Progenitor cell of endocrine pancreas (in vitro differentiated cells): Measurements from ENCODE around the gene CCR4. TPM values are rescaled to one million over a fixed set of nuclear protein-coding genes. Genes with fewer than 3 reads are reported as not detected.

ENCODE experiments used
- DNase-seq: peaks from one replicate; pipeline ENCODE4 v3.0.0; 2021; ENCODE audit warnings: low spot score; ENCODE audit not compliant: unreplicated experiment
- H3K27ac Mint-ChIP-seq: 2 replicates; pipeline ENCODE4 v1.8.0; 2021; ENCODE audit warnings: mild to moderate bottlenecking, moderate library complexity, mixed read lengths
- H3K27me3 Mint-ChIP-seq: 2 replicates; pipeline ENCODE4 v1.8.0; 2021; ENCODE audit warnings: mixed read lengths
- H3K36me3 Mint-ChIP-seq: 2 replicates; pipeline ENCODE4 v1.8.0; 2022; ENCODE audit warnings: mixed read lengths; ENCODE audit not compliant: insufficient read depth
- H3K4me1 Mint-ChIP-seq: 2 replicates; pipeline ENCODE4 v1.8.0; 2021; ENCODE audit warnings: low read depth, mixed read lengths
- H3K4me3 Mint-ChIP-seq: 2 replicates; pipeline ENCODE4 v1.8.0; 2021; ENCODE audit warnings: low read depth, mild to moderate bottlenecking, moderate library complexity, mixed read lengths
- H3K9me3 Mint-ChIP-seq: 2 replicates; pipeline ENCODE4 v1.8.0; 2021; ENCODE audit warnings: low read depth, mixed read lengths
- CTCF ChIP-seq: fragments of 200-600 bp; sonication (generic); IDR thresholded peaks from one replicate; pipeline ENCODE4 v1.5.0; 2021; ENCODE audit warnings: antibody characterized with exemption, mild to moderate bottlenecking; ENCODE audit not compliant: unreplicated experiment
- total RNA-seq: library from RNA; stranded (reverse); gene quantifications from 2 replicates; pipeline ENCODE4 v1.2.1, GENCODE V29; 2021

The CCR4 gene
- total RNA-seq, 1 donor from 2014 or later, result not detected

DNA sequence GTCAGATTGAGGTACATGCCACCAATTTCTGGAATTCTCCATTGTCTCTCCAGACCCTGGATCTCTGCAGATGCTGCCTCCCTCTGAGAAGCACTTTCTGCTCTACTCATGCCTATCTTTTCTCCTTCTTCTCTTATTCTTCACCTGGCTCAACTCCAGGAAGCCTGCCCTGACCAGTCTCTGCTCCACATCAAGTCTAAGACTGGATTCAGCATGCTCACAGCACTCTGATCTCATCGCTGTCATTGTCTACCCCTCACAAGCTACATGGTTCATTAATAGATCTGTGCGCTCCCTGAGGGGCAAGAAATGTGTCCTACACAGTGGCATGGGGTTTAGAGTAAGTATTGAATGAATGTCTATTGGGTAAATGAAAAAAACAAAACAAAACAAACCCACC, 38.7 kb downstream of the CCR4 start:
- Mint-ChIP-seq H3K4me3 (no peak overlapping the region), H3K27ac (no peak overlapping the region), H3K4me1 (no peaks in the 10 kb centered on the region), H3K36me3 (no peaks in the 10 kb centered on the region), H3K27me3 (no peaks in the 10 kb centered on the region), H3K9me3 (no peaks in the 10 kb centered on the region)
- no peak for TF ChIP-seq CTCF
- DNase-seq, result no peak

- no peak overlapping the region for H3K4me3 Mint-ChIP-seq
- no peak overlapping the region for H3K27ac Mint-ChIP-seq
- H3K9me3 Mint-ChIP-seq, result no peaks in the 10 kb centered on the region
- no peaks in the 10 kb centered on the region for H3K36me3 Mint-ChIP-seq
- no peak for TF ChIP-seq CTCF
- H3K4me1 Mint-ChIP-seq, result no peaks in the 10 kb centered on the region
- no peak for DNase-seq
- H3K27me3 Mint-ChIP-seq, result no peaks in the 10 kb centered on the region
Observed at GRCh38 chr3:32991781-32992180, 40.3 kb downstream of the CCR4 start.

DNA sequence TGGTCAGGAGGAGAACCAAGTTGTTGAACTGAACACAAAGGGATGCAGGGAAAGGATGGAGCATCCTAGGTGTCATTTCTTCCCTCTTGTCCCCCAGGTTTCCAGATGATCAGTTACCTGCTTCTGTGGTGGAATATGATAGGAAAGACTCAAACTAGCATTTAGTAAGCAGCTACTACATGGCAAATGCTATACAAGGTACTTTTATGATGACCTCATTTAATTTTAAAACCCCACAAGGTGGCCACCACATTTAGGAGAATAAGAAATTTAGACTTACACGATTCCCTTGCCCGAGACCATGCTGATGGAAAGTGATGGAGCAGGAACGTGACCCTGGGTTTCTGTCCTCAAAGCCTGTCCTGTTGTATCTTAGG, 40.9 kb downstream of the CCR4 start:
- Mint-ChIP-seq H3K27me3 (no peaks in the 10 kb centered on the region), H3K36me3 (no peaks in the 10 kb centered on the region), H3K9me3 (no peaks in the 10 kb centered on the region), H3K27ac (no peak overlapping the region), H3K4me3 (no peak overlapping the region), H3K4me1 (no peaks in the 10 kb centered on the region)
- TF ChIP-seq CTCF, result no peak
- DNase-seq, result no peak

- H3K9me3 Mint-ChIP-seq, result no peaks in the 10 kb centered on the region
- H3K36me3 Mint-ChIP-seq, result peaks cover 3% of the 10 kb centered on the region
- DNase-seq, result no peak
- H3K4me3 Mint-ChIP-seq, result no peak overlapping the region
- no peaks in the 10 kb centered on the region for H3K27me3 Mint-ChIP-seq
- no peak for TF ChIP-seq CTCF
- no peak overlapping the region for H3K27ac Mint-ChIP-seq
- H3K4me1 Mint-ChIP-seq, result no peaks in the 10 kb centered on the region
Observed at GRCh38 chr3:32994045-32994444, 42.6 kb downstream of the CCR4 start.

- no peak for TF ChIP-seq CTCF
- H3K36me3 Mint-ChIP-seq, result peaks cover 4% of the 10 kb centered on the region
- H3K27ac Mint-ChIP-seq, result no peak overlapping the region
Observed at GRCh38 chr3:32995098-32995497, 43.7 kb downstream of the CCR4 start.

More at GRCh38 chr3:32995098-32995497, 43.7 kb downstream of the CCR4 start:
- Mint-ChIP-seq H3K27me3 (no peaks in the 10 kb centered on the region), H3K4me1 (no peaks in the 10 kb centered on the region), H3K4me3 (no peak overlapping the region), H3K9me3 (no peaks in the 10 kb centered on the region)
- DNase-seq, result no peak
